WTC11 (cell line): ENCODE results near the gene CHRM5. TPM values are rescaled to one million over a fixed set of nuclear protein-coding genes. Genes with fewer than 3 reads are reported as not detected.

ENCODE experiments used
- ATAC-seq: fragments of 200-7000 bp; cut with Tn5 transposase; 2 replicates; pipeline ENCODE4 v1.10.0; 2021; ENCODE audit warnings: mild to moderate bottlenecking, moderate library complexity
- CTCF ChIA-PET: fragments of 300-600 bp; sonication (Branson Sonifier 250); formaldehyde crosslinking; loops from one replicate; lab custom pipeline; 2021; ENCODE audit warnings: antibody characterized with exemption; lab: Charles Lee
- POLR2A ChIA-PET: fragments of 350-600 bp; sonication (Branson Sonifier 250); formaldehyde crosslinking; loops from one replicate; lab custom pipeline; 2021; ENCODE audit warnings: antibody characterized with exemption; lab: Charles Lee
- DNase-seq: peaks from one replicate; pipeline ENCODE4 v3.0.0; 2021; ENCODE audit warnings: low spot score
- H3K27ac Mint-ChIP-seq: 2 replicates; pipeline ENCODE4 v1.8.0; 2021; ENCODE audit warnings: mixed read lengths
- H3K27me3 Mint-ChIP-seq: 2 replicates; pipeline ENCODE4 v1.8.0; 2021; ENCODE audit warnings: low read depth, mild to moderate bottlenecking, moderate library complexity, mixed read lengths
- H3K36me3 Mint-ChIP-seq: 2 replicates; pipeline ENCODE4 v1.8.0; 2021; ENCODE audit warnings: mixed read lengths
- H3K4me1 Mint-ChIP-seq: 2 replicates; pipeline ENCODE4 v1.8.0; 2022; ENCODE audit warnings: mixed read lengths
- H3K4me3 Mint-ChIP-seq: 2 replicates; pipeline ENCODE4 v1.8.0; 2021; ENCODE audit warnings: mild to moderate bottlenecking, moderate library complexity, mixed read lengths
- H3K9me3 Mint-ChIP-seq: 2 replicates; pipeline ENCODE4 v1.8.0; 2021; ENCODE audit warnings: mixed read lengths
- CDX4 ChIP-seq: fragments of 250-450 bp; sonication (Bioruptor Pico); IDR thresholded peaks from 2 replicates; pipeline ENCODE4 v1.9.0; 2021; ENCODE audit warnings: moderate library complexity, mild to moderate bottlenecking, inconsistent platforms, borderline replicate concordance
- ELF4 ChIP-seq: sonication (generic); formaldehyde crosslinking; IDR thresholded peaks from 2 replicates; pipeline ENCODE4 v1.8.1; 2022; ENCODE audit warnings: low read depth, mild to moderate bottlenecking, moderate library complexity, missing genetic modification reagents
- ESRRA ChIP-seq: sonication (generic); formaldehyde crosslinking; IDR thresholded peaks from 2 replicates; pipeline ENCODE4 v1.8.1; 2022; ENCODE audit warnings: mild to moderate bottlenecking, missing genetic modification reagents, borderline replicate concordance
- FOXP4 ChIP-seq: sonication (generic); formaldehyde crosslinking; IDR thresholded peaks from 2 replicates; pipeline ENCODE4 v1.8.0; 2022; ENCODE audit warnings: mild to moderate bottlenecking, missing genetic modification reagents
- HMGA2 ChIP-seq: fragments of 250-450 bp; sonication (Bioruptor Pico); IDR thresholded peaks from 2 replicates; pipeline ENCODE4 v1.4.0; 2021; ENCODE audit warnings: mild to moderate bottlenecking, moderate library complexity
- IRF2 ChIP-seq: sonication (generic); formaldehyde crosslinking; IDR thresholded peaks from 2 replicates; pipeline ENCODE4 v1.8.0; 2022; ENCODE audit warnings: low read depth, missing genetic modification reagents, borderline replicate concordance
- KAT7 ChIP-seq: sonication (generic); formaldehyde crosslinking; IDR thresholded peaks from 2 replicates; pipeline ENCODE4 v1.8.1; 2023; ENCODE audit warnings: missing genetic modification reagents, mild to moderate bottlenecking, borderline replicate concordance
- NFATC4 ChIP-seq: fragments of 250-450 bp; sonication (Bioruptor Pico); IDR thresholded peaks from 2 replicates; pipeline ENCODE4 v1.9.0; 2021; ENCODE audit warnings: mild to moderate bottlenecking
- NFYB ChIP-seq: sonication (generic); formaldehyde crosslinking; conservative IDR thresholded peaks from 2 replicates; pipeline ENCODE4 v1.8.0; 2022; ENCODE audit warnings: low read depth, missing genetic modification reagents
- NR1H2 ChIP-seq: sonication (generic); formaldehyde crosslinking; IDR thresholded peaks from 2 replicates; pipeline ENCODE4 v1.9.0; 2021; ENCODE audit warnings: mild to moderate bottlenecking, moderate library complexity, missing genetic modification reagents
- NR3C1 ChIP-seq: sonication (generic); formaldehyde crosslinking; conservative IDR thresholded peaks from 2 replicates; pipeline ENCODE4 v1.8.1; 2023; ENCODE audit warnings: low read depth, mild to moderate bottlenecking, missing genetic modification reagents
- PRDM15 ChIP-seq: sonication (generic); formaldehyde crosslinking; IDR thresholded peaks from 2 replicates; pipeline ENCODE4 v1.8.0; 2022; ENCODE audit warnings: missing genetic modification reagents
- total RNA-seq: library from RNA; stranded (reverse); gene quantifications from 3 replicates; pipeline ENCODE4 v1.2.3, GENCODE V29; 2021
- TF ChIP-seq, protein P1 (sequence below): fragments of 250-450 bp; sonication (Bioruptor Pico); conservative IDR thresholded peaks from 2 replicates; pipeline ENCODE4 v1.9.0; 2021; ENCODE audit warnings: mild to moderate bottlenecking
- TF ChIP-seq, protein P2 (sequence below): sonication (generic); formaldehyde crosslinking; IDR thresholded peaks from 2 replicates; pipeline ENCODE4 v1.8.0; 2022; ENCODE audit warnings: mild to moderate bottlenecking, missing genetic modification reagents
- TF ChIP-seq, protein P3 (sequence below): sonication (generic); formaldehyde crosslinking; IDR thresholded peaks from 2 replicates; pipeline ENCODE4 v1.8.1; 2023; ENCODE audit warnings: mild to moderate bottlenecking, missing genetic modification reagents, moderate library complexity
- TF ChIP-seq, protein P4 (sequence below): sonication (generic); formaldehyde crosslinking; IDR thresholded peaks from 2 replicates; pipeline ENCODE4 v1.8.1; 2023; ENCODE audit warnings: mild to moderate bottlenecking, missing genetic modification reagents, moderate library complexity

Gene CHRM5
- total RNA-seq, 1 experiment from 2014 or later: not detected

DNA sequence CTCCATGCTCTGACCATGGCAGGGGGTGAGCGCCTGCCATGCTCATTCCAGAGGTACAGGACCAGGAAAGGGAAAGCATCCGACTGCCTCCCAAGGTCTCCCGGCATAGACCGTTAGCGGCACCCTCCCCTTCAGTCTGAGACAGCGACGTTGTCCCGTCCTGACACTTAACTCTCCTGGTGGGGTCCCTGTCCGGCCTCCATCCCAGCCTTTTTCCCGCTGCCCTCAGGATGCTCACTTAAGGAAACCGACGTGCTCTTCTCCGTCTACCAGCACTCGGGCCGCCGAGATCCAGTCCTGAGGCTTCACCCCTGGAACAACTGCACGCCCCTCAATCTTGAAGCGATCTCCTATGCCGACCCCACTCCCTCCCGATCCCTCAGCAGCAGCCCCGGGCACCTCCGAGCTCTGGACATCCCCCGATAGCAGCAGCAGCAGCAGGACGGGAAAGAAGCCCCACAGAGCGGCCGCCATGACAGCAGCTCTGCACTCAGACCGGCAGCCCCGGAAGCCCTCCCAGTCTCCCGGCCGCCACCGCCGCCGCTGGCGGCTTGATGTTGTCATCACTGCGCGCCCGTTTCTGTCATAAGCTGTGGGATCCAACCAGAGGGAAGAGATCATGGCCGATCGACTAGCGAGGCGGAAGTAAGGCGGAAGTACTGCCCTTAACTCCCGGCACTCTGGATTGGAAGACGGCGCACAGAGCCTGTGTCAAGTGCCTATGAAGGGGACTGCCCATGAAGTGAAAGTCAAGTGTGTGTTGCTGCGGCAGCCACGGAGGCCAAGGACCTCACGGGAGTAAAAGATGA is 133.3 kb downstream of the CHRM5 start, which contains the start of the genes EMC7 and PGBD4 (continued):
- TF ChIP-seq FOXP4 (CRISPR knock-in tag): 0 out of 2 replicates have a peak, but pooled peaks have one; percentile 30

DNA sequence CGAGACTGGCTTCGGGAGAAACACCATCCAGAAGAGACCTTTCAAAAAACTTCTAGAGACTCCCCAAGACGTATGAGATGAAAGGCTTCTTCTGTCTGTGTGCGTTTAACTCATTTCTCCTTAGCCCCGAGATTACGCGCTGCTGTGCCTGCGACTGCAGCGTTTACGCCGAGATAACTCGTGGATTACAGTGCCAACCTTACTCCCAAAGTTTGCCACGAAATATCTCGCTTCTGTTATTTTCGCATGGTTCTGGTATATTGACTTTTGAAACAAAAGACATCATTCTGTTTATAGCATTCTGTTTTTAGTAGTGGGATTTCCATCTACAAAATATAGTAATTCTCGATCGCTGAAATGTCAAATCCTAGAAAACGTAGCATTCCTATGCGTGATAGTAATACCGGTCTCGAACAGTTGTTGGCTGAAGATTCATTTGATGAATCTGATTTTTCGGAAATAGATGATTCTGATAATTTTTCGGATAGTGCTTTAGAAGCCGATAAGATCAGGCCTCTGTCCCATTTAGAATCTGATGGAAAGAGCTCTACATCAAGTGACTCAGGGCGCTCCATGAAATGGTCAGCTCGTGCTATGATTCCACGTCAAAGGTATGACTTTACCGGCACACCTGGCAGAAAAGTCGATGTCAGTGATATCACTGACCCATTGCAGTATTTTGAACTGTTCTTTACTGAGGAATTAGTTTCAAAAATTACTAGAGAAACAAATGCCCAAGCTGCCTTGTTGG is 134.1 kb downstream of the CHRM5 start:
- H3K27me3 Mint-ChIP-seq: no peaks in the 10 kb centered on the region
- H3K9me3 Mint-ChIP-seq: no peaks in the 10 kb centered on the region
- ChIA-PET CTCF (interaction anchor here (1.1 to 1.5 kb wide), 3 partner anchors 8 to 122 kb away, joined by 3 to 15 read pairs (median 10); partner anchors contain the start of genes EMC4 and KATNBL1), POLR2A (interaction anchor here (0.7 to 1.2 kb wide), 5 partner anchors 8 to 265 kb away, joined by 3 read pairs; partner anchors contain the start of genes KATNBL1, LPCAT4, NOP10 and NUTM1)
- H3K4me3 Mint-ChIP-seq: peak overlapping the region; percentile 99
- DNase-seq: no peak
- peak overlapping the region; percentile 95 for H3K27ac Mint-ChIP-seq
- H3K4me1 Mint-ChIP-seq: peaks cover 11% of the 10 kb centered on the region
- TF ChIP-seq, protein P1, sequence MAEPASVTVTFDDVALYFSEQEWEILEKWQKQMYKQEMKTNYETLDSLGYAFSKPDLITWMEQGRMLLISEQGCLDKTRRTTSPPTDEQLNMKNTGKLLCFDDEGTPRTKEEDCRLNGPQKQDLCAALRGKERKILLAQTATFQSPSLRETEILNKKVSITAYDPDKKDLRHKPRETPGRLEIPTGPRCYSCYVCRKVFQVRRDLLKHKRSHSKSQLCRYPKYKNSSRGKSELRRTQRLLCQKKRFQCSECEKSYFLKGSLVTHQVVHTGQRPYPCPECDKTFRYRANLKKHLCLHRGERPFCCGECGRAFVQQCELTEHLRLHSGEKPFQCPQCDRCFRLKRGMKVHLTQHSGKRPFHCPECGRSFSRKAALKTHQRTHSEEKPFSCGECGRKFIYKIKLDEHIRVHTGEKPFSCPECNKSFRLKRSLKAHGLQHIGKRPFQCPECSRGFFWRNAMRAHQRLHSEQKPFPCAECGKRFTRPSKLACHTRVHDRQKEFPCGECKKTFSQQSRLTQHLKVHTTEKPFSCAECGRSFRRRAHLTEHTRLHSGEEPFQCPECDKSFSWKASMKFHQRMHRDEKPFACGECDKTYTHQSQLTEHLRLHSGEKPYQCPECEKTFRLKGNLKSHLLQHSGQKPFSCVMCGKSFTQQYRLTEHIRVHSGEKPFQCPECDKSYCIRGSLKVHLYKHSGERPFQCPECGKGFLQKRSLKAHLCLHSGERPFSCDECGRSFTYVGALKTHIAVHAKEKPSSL: no peak
- peak; percentile 16; the same call in 1 of the 2 replicates for TF ChIP-seq NFYB (CRISPR knock-in tag)
- peaks cover 5% of the 10 kb centered on the region for H3K36me3 Mint-ChIP-seq
- ATAC-seq: peak; percentile 27

- H3K9me3 Mint-ChIP-seq: no peaks in the 10 kb centered on the region
- ChIA-PET POLR2A (no interaction called here), CTCF (interaction anchor here (0.5 kb wide), 1 partner anchor 86 kb away, joined by 4 read pairs; no protein-coding TSS in a partner anchor)
- peaks cover 5% of the 10 kb centered on the region for H3K36me3 Mint-ChIP-seq
- no peaks in the 10 kb centered on the region for H3K27me3 Mint-ChIP-seq
- H3K4me3 Mint-ChIP-seq: no peak overlapping the region
- peaks cover 11% of the 10 kb centered on the region for H3K4me1 Mint-ChIP-seq
- DNase-seq (no peak), ATAC-seq (no peak)
- no peak overlapping the region for H3K27ac Mint-ChIP-seq
- TF ChIP-seq ELF4 (no peak), FOXP4 (CRISPR knock-in tag) (no peak), PRDM15 (CRISPR knock-in tag) (no peak), NR3C1 (CRISPR knock-in tag) (no peak), HMGA2 (CRISPR knock-in tag) (no peak), NR1H2 (no peak), ESRRA (CRISPR knock-in tag) (no peak), IRF2 (CRISPR knock-in tag) (no peak), CDX4 (no peak), NFATC4 (no peak), KAT7 (no peak)
- TF ChIP-seq, protein P2, sequence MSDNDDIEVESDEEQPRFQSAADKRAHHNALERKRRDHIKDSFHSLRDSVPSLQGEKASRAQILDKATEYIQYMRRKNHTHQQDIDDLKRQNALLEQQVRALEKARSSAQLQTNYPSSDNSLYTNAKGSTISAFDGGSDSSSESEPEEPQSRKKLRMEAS (CRISPR knock-in tag): no peak
- TF ChIP-seq, protein P3, sequence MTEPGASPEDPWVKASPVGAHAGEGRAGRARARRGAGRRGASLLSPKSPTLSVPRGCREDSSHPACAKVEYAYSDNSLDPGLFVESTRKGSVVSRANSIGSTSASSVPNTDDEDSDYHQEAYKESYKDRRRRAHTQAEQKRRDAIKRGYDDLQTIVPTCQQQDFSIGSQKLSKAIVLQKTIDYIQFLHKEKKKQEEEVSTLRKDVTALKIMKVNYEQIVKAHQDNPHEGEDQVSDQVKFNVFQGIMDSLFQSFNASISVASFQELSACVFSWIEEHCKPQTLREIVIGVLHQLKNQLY (CRISPR knock-in tag): no peak
- TF ChIP-seq, protein P4, sequence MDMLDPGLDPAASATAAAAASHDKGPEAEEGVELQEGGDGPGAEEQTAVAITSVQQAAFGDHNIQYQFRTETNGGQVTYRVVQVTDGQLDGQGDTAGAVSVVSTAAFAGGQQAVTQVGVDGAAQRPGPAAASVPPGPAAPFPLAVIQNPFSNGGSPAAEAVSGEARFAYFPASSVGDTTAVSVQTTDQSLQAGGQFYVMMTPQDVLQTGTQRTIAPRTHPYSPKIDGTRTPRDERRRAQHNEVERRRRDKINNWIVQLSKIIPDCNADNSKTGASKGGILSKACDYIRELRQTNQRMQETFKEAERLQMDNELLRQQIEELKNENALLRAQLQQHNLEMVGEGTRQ (CRISPR knock-in tag): no peak
These were observed 138.1 kb downstream of the CHRM5 start for GRCh38 chr15:34106423-34106822.
